Sigmoid colon (tissue), 4 donors: Measurements from ENCODE around the gene MT1A.

Experiments
- POLR2A ChIP-seq, 2 donors: fragments of 450-650 bp; IDR thresholded peaks; one replicate each; pipeline ENCODE4 v1.6.1; 2016; ENCODE audit warnings: antibody characterized with exemption in 2 of 2, mild to moderate bottlenecking in 2 of 2, moderate library complexity in 2 of 2
- POLR2AphosphoS5 ChIP-seq, 4 donors: sonication (generic); formaldehyde crosslinking; IDR thresholded peaks; one replicate each; pipeline ENCODE4 v1.6.1; 2017; ENCODE audit warnings: antibody characterized with exemption in 4 of 4

- TF ChIP-seq POLR2AphosphoS5 (IDR thresholded peaks at IDR 0.05) (no peak), POLR2A (IDR thresholded peaks at IDR 0.05) (no peak)
Measured at GRCh38 chr16:56653218-56653617, 14.8 kb downstream of the MT1A start.
